LoVo (cell line): ENCODE results near the gene ADAM23.

Experiments used
- DNase-seq: peaks from one replicate; pipeline ENCODE4 v3.0.0-alpha.2; 2016; ENCODE audit warnings: low spot score

ADAM23 gene

GRCh38 chr2:206642075-206643025 is 199.0 kb downstream of the ADAM23 start, which contains the start of gene FAM237A:
Gene FAM237A (plus strand): TSS chr2:206642487. CDS start chr2:206644237, 1,750 bp downstream.
- peak; percentile 12 for DNase-seq

GRCh38 chr2:206647985-206648384 is 204.7 kb downstream of the ADAM23 start:
- DNase-seq: no peak

- DNase-seq: no peak
Measured at GRCh38 chr2:206657087-206657486, 213.8 kb downstream of the ADAM23 start.

GRCh38 chr2:206665251-206665650 is 221.9 kb downstream of the ADAM23 start:
- DNase-seq: no peak
